Keratinocyte (primary cell): ENCODE measurements around the gene DPEP2NB. TPM values are rescaled to one million over a fixed set of nuclear protein-coding genes. Genes with fewer than 3 reads are reported as not detected.

Experiments
- DNase-seq: peaks from one replicate; pipeline ENCODE4 v3.0.0-alpha.2; 2011; ENCODE audit warnings: low read depth, missing footprints, low spot score
- FAIRE-seq: peaks from 2 replicates; lab custom pipeline; 2011; peaks lifted over from hg19 to GRCh38; lab: Jason Lieb, UNC
- H2AFZ ChIP-seq: 2 replicates; pipeline ENCODE4 v1.6.0; 2012; ENCODE audit warnings: low read length, control low read depth, inconsistent platforms; ENCODE audit not compliant: control insufficient read depth
- H3K27ac ChIP-seq: 2 replicates; pipeline ENCODE4 v1.5.1; 2011; ENCODE audit warnings: low read length; ENCODE audit not compliant: control insufficient read depth, insufficient read depth
- H3K27me3 ChIP-seq: 3 replicates; pipeline ENCODE4 v1.6.0; 2011; ENCODE audit warnings: low read length; ENCODE audit not compliant: control insufficient read depth, insufficient read depth; ENCODE audit errors: extremely low read depth
- H3K36me3 ChIP-seq, 2 experiments: 2 replicates in 1 of 2; 3 replicates in 1 of 2; pipeline ENCODE4 v1.5.1; 2011; ENCODE audit warnings: low read length in 2 of 2, mild to moderate bottlenecking in 1 of 2; ENCODE audit not compliant: control insufficient read depth in 2 of 2, insufficient read depth in 2 of 2; ENCODE audit errors: extremely low read depth in 1 of 2
- H3K4me1 ChIP-seq: 3 replicates; pipeline ENCODE4 v1.5.1; 2011; ENCODE audit warnings: low read length; ENCODE audit not compliant: control insufficient read depth, insufficient read depth; ENCODE audit errors: extremely low read depth
- H3K4me2 ChIP-seq: 3 replicates; pipeline ENCODE4 v1.6.0; 2011; ENCODE audit warnings: low read depth, low read length; ENCODE audit not compliant: control insufficient read depth, insufficient read depth; ENCODE audit errors: extremely low read depth
- H3K4me3 ChIP-seq, 3 experiments: fragments of 200-600 bp in 1 of 3; sonication (generic) in 1 of 3; 2 replicates in 2 of 3; 3 replicates in 1 of 3; pipeline ENCODE4 v1.5.1; 2011 to 2016; ENCODE audit warnings: low read length in 3 of 3, mild to moderate bottlenecking in 3 of 3, control low read depth in 2 of 3, inconsistent platforms in 1 of 3, low read depth in 1 of 3, mixed read lengths in 1 of 3, mixed run types in 1 of 3, moderate library complexity in 1 of 3; ENCODE audit not compliant: control insufficient read depth in 2 of 3, insufficient read depth in 2 of 3; ENCODE audit errors: extremely low read depth in 1 of 3
- H3K79me2 ChIP-seq: 2 replicates; pipeline ENCODE4 v1.6.0; 2012; ENCODE audit warnings: low read length; ENCODE audit not compliant: control insufficient read depth, insufficient read depth
- H3K9ac ChIP-seq: 3 replicates; pipeline ENCODE4 v1.6.0; 2011; ENCODE audit warnings: low read length; ENCODE audit not compliant: control insufficient read depth, insufficient read depth; ENCODE audit errors: extremely low read depth
- H3K9me1 ChIP-seq: 3 replicates; pipeline ENCODE4 v1.6.0; 2011; ENCODE audit warnings: low read length; ENCODE audit not compliant: control insufficient read depth, insufficient read depth; ENCODE audit errors: extremely low read depth
- H3K9me3 ChIP-seq: 2 replicates; pipeline ENCODE4 v1.5.1; 2012; ENCODE audit warnings: low read depth, low read length; ENCODE audit not compliant: control insufficient read depth
- H4K20me1 ChIP-seq: 3 replicates; pipeline ENCODE4 v1.6.0; 2011; ENCODE audit warnings: low read length; ENCODE audit not compliant: control insufficient read depth, insufficient read depth; ENCODE audit errors: extremely low read depth
- EZH2 ChIP-seq: IDR thresholded peaks from one replicate; pipeline ENCODE4 v1.6.1; 2012; ENCODE audit warnings: inconsistent platforms, mild to moderate bottlenecking, low read length, moderate library complexity
- dilution Hi-C: fragments of 300-500 bp; cut with MboI; formaldehyde crosslinking; loops from one replicate; pipeline ENCODE4 v1.7.0; 2020; ENCODE audit warnings: low sequenced_read_pairs; ENCODE audit not compliant: extremely low pct_ligation_motif_present
- polyA plus RNA-seq, 5 experiments: library from polyadenylated mRNA; depleted of rRNA in 3 of 5; stranded (reverse) in 3 of 5; stranded (forward) in 1 of 5; unstranded in 1 of 5; fragments of >200 nt; gene quantifications; 1 replicate in 1 of 5; 2 replicates in 3 of 5; 3 replicates in 1 of 5; pipeline versions ENCODE4 v1.2.1 to v1.2.3, GENCODE V29; 2011 to 2012; ENCODE audit warnings: missing spikeins in 2 of 5, low read depth in 1 of 5, low replicate concordance in 1 of 5
- TF ChIP-seq, protein P1 (sequence below), 3 experiments: IDR thresholded peaks in 1 of 3; conservative IDR thresholded peaks in 1 of 3; optimal IDR thresholded peaks in 1 of 3; 2 replicates in 2 of 3; 3 replicates in 1 of 3; pipeline versions ENCODE3 to v1.5.1; 2011; ENCODE audit warnings: low read length in 3 of 3, mild to moderate bottlenecking in 3 of 3, moderate library complexity in 2 of 3, control low read depth in 1 of 3, inconsistent platforms in 1 of 3; ENCODE audit not compliant: insufficient read depth in 2 of 3; ENCODE audit errors: extremely low read depth in 1 of 3

Gene DPEP2NB
- polyA plus RNA-seq, 1 donor (not counting 4 experiments of a cell fraction or from before 2014, with no cell fraction given), result 0.05 TPM

DNA sequence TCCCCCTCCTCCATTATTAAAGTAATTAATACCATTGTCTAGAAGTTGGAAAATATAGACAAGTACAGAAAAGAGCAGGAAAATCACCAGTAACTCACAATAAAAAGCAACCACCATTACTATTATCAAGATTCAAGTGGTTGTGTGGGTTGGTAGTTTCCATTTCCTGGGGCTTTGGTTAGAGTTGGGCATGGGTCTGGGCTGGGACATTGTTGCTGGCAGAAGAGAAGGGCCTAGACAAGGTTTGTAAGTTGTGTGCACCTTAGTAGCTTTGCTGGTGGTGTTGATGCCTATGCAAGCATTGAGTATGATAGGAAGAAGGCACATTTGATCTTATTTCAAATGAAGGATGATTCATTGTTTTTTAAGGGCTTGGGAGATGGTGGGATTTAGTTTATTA lies 44.1 kb upstream of the DPEP2NB start:
- H3K36me3 ChIP-seq, result peaks cover 16 to 29% of the 10 kb centered on the region in 2 experiments
- no peaks in the 10 kb centered on the region for H4K20me1 ChIP-seq
- H3K4me3 ChIP-seq, result no peak overlapping the region
- H3K27ac ChIP-seq, result no peak overlapping the region
- H3K4me2 ChIP-seq, result no peak overlapping the region
- no peak overlapping the region for H2AFZ ChIP-seq
- H3K9ac ChIP-seq, result no peak overlapping the region
- H3K9me1 ChIP-seq, result no peaks in the 10 kb centered on the region
- no peaks in the 10 kb centered on the region for H3K27me3 ChIP-seq
- H3K4me1 ChIP-seq, result peaks cover 9% of the 10 kb centered on the region
- dilution Hi-C loops, result no loop called here
- no peak for DNase-seq
- H3K9me3 ChIP-seq, result no peaks in the 10 kb centered on the region
- no peaks in the 10 kb centered on the region for H3K79me2 ChIP-seq
- TF ChIP-seq, protein P1, sequence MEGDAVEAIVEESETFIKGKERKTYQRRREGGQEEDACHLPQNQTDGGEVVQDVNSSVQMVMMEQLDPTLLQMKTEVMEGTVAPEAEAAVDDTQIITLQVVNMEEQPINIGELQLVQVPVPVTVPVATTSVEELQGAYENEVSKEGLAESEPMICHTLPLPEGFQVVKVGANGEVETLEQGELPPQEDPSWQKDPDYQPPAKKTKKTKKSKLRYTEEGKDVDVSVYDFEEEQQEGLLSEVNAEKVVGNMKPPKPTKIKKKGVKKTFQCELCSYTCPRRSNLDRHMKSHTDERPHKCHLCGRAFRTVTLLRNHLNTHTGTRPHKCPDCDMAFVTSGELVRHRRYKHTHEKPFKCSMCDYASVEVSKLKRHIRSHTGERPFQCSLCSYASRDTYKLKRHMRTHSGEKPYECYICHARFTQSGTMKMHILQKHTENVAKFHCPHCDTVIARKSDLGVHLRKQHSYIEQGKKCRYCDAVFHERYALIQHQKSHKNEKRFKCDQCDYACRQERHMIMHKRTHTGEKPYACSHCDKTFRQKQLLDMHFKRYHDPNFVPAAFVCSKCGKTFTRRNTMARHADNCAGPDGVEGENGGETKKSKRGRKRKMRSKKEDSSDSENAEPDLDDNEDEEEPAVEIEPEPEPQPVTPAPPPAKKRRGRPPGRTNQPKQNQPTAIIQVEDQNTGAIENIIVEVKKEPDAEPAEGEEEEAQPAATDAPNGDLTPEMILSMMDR (optimal IDR thresholded peaks at IDR 0.05 in 1 of 3, IDR thresholded peaks at IDR 0.05 in 1 of 3, conservative IDR thresholded peaks at IDR 0.05 in 1 of 3; ENCODE audit: extremely low read depth in 1 of 3, insufficient read depth in 2 of 3, low read length in 3 of 3), result no peak
- no peak for TF ChIP-seq EZH2
- FAIRE-seq, result no peak

DNA sequence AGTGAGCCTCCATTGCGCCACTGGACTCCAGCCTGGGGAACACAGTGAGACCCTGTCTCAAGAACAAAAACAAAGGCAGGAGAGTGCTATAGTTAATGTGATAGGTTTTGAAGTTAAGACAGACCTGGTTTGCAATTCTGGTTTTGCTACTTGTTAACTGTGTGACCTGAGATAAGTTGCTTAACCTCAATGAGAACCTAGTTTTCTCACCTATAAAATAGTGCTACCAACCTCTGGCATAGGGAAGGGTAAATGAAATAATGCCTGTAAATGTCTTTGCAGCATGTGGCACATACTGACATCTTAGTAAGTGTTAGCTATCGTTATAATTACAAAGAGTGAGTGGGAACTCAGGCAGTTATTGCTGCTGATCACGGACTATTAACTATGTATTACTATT lies 39.7 kb upstream of the DPEP2NB start:
- no peak overlapping the region for H3K4me3 ChIP-seq

More for the DNA sequence above, 39.7 kb upstream of the DPEP2NB start:
- Histone ChIP-seq H3K4me1 (no peaks in the 10 kb centered on the region), H3K27ac (no peak overlapping the region), H3K79me2 (no peaks in the 10 kb centered on the region), H2AFZ (no peak overlapping the region), H3K9me3 (no peaks in the 10 kb centered on the region), H3K36me3 (peaks cover 16 to 21% of the 10 kb centered on the region in 2 experiments), H3K4me2 (no peak overlapping the region), H3K27me3 (no peaks in the 10 kb centered on the region), H3K9me1 (no peaks in the 10 kb centered on the region), H3K9ac (no peak overlapping the region), H4K20me1 (no peaks in the 10 kb centered on the region)
- TF ChIP-seq, protein P1 (optimal IDR thresholded peaks at IDR 0.05 in 1 of 3, IDR thresholded peaks at IDR 0.05 in 1 of 3, conservative IDR thresholded peaks at IDR 0.05 in 1 of 3; ENCODE audit: extremely low read depth in 1 of 3, insufficient read depth in 2 of 3, low read length in 3 of 3), result no peak
- TF ChIP-seq EZH2, result no peak
- FAIRE-seq, result no peak
- dilution Hi-C loops, result no loop called here
- no peak for DNase-seq
